Prostate gland (tissue), 2 donors: ENCODE results near the gene EGLN2.

ENCODE experiments used
- CTCF ChIP-seq, 4 experiments: fragments of 200-600 bp in 2 of 4; fragments of 450-650 bp in 2 of 4; sonication (generic) in 2 of 4; IDR thresholded peaks; 1 replicate in 3 of 4; 2 replicates in 1 of 4; pipeline ENCODE4 v1.5.1; 2016 to 2019; ENCODE audit warnings: antibody characterized with exemption in 4 of 4, mild to moderate bottlenecking in 2 of 4, moderate library complexity in 2 of 4
- POLR2A ChIP-seq: fragments of 450-650 bp; IDR thresholded peaks from one replicate; pipeline ENCODE4 v1.6.1; 2016; ENCODE audit warnings: antibody characterized with exemption, mild to moderate bottlenecking

GRCh38 chr19:40797963-40798682, 868 bp upstream of the EGLN2 start:
- TF ChIP-seq POLR2A: no peak
- peak in 3 of 4 experiments; percentile 17 to 69 (median 56) for TF ChIP-seq CTCF (IDR thresholded peaks at IDR 0.05)
